Measurements from ENCODE around the gene TBC1D22B. TPM values are rescaled to one million over a fixed set of nuclear protein-coding genes. Genes with fewer than 3 reads are reported as not detected.

TBC1D22B gene
- total RNA-seq, 4 donors from 2014 or later, result 7.3 to 10.2 (median 8.6) TPM

- no peak for DNase-seq (ENCODE audit: extremely low spot score)
- Histone ChIP-seq H3K4me1 (no peaks in the 10 kb centered on the region), H3K4me3 (no peak overlapping the region), H3K27me3 (no peaks in the 10 kb centered on the region), H3K9me3 (no peaks in the 10 kb centered on the region), H3K36me3 (no peaks in the 10 kb centered on the region), H3K27ac (replicated peaks in 1 of 4) (no peak overlapping the region)
- intact Hi-C loops (cut with DNase I), result no loop called here
- 88% methylated on average over 6 of the region's 6 CpGs for WGBS
- TF ChIP-seq POLR2AphosphoS5 (IDR thresholded peaks at IDR 0.05) (no peak), POLR2A (IDR thresholded peaks at IDR 0.05; ENCODE audit: low read depth) (no peak), EP300 (IDR thresholded peaks at IDR 0.05) (no peak)
- TF ChIP-seq, protein P1, sequence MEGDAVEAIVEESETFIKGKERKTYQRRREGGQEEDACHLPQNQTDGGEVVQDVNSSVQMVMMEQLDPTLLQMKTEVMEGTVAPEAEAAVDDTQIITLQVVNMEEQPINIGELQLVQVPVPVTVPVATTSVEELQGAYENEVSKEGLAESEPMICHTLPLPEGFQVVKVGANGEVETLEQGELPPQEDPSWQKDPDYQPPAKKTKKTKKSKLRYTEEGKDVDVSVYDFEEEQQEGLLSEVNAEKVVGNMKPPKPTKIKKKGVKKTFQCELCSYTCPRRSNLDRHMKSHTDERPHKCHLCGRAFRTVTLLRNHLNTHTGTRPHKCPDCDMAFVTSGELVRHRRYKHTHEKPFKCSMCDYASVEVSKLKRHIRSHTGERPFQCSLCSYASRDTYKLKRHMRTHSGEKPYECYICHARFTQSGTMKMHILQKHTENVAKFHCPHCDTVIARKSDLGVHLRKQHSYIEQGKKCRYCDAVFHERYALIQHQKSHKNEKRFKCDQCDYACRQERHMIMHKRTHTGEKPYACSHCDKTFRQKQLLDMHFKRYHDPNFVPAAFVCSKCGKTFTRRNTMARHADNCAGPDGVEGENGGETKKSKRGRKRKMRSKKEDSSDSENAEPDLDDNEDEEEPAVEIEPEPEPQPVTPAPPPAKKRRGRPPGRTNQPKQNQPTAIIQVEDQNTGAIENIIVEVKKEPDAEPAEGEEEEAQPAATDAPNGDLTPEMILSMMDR (IDR thresholded peaks at IDR 0.05), result no peak
These were observed 27.5 kb upstream of the TBC1D22B start for GRCh38 chr6:37230104-37230503.

GRCh38 chr6:37232430-37233017, 25.0 kb upstream of the TBC1D22B start:
- 82% methylated on average over 5 of the region's 5 CpGs for WGBS
- TF ChIP-seq POLR2AphosphoS5 (IDR thresholded peaks at IDR 0.05) (no peak), EP300 (IDR thresholded peaks at IDR 0.05) (no peak), POLR2A (IDR thresholded peaks at IDR 0.05; ENCODE audit: low read depth) (no peak)
- TF ChIP-seq, protein P1 (IDR thresholded peaks at IDR 0.05), result no peak
- H3K36me3 ChIP-seq, result no peaks in the 10 kb centered on the region

DNA sequence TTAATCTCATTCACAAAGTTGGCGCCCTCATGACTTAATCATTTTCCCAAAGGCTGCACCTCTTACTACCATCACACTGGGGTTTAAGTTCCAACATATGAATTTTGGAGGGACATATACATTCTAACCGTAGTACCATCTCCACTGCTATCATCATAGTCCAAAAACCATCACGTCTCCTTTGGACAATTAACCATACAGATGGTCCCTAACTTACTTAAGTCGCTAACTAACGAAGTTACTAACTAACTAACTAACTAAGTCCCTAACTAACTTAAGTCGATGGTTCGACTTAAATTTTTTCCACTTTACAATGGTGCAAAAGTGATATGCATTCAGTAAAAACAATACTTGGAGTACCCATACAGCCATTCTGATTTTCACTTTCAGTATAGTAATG, 24.0 kb upstream of the TBC1D22B start:
- Histone ChIP-seq H3K4me1 (peaks cover 0 to 9% (median 8%) of the 10 kb centered on the region in 4 donors), H3K27ac (replicated peaks in 1 of 4) (no peak overlapping the region), H3K9me3 (no peaks in the 10 kb centered on the region), H3K27me3 (no peaks in the 10 kb centered on the region), H3K36me3 (no peaks in the 10 kb centered on the region), H3K4me3 (no peak overlapping the region)
- intact Hi-C loops (cut with DNase I), result no loop called here
- DNase-seq (ENCODE audit: extremely low spot score), result no peak
- TF ChIP-seq POLR2A (IDR thresholded peaks at IDR 0.05; ENCODE audit: low read depth), result no peak
- TF ChIP-seq POLR2AphosphoS5 (IDR thresholded peaks at IDR 0.05), result no peak
- TF ChIP-seq EP300 (IDR thresholded peaks at IDR 0.05), result no peak
- TF ChIP-seq, protein P1 (IDR thresholded peaks at IDR 0.05), result no peak
- 95% methylated on average over 7 of the region's 7 CpGs for WGBS

More at GRCh38 chr6:37232430-37233017, 25.0 kb upstream of the TBC1D22B start:
- DNase-seq (ENCODE audit: extremely low spot score), result no peak
- no peak overlapping the region for H3K27ac ChIP-seq (replicated peaks in 1 of 4)
- no peaks in the 10 kb centered on the region for H3K4me1 ChIP-seq
- intact Hi-C loops (cut with DNase I), result no loop called here
- no peaks in the 10 kb centered on the region for H3K9me3 ChIP-seq
- no peaks in the 10 kb centered on the region for H3K27me3 ChIP-seq
- no peak overlapping the region for H3K4me3 ChIP-seq

DNA sequence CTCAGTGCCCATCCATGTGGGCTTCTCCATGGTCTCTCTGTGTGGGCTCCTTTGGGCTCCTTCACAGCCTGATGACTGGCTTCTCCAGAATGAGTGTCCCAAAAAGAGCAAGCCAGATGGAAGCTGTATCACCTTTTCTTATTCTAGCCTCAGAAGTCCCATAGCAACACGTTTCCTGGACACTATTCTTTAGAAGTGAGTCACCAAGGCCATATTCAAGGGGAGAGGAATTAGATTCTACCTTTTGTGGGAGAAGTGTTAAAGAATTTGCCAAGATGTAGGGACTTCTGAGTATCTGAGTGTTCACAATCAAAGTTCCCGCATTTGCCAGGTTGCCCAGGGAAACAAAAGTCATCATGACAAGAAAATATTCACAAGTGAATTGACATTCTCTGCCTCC, 20.7 kb upstream of the TBC1D22B start:
- Histone ChIP-seq H3K36me3 (no peaks in the 10 kb centered on the region), H3K27me3 (no peaks in the 10 kb centered on the region), H3K4me1 (peaks cover 10 to 33% (median 27%) of the 10 kb centered on the region in 4 donors), H3K4me3 (no peak overlapping the region), H3K27ac (replicated peaks in 1 of 4) (no peak overlapping the region), H3K9me3 (no peaks in the 10 kb centered on the region)
- no peak for DNase-seq (ENCODE audit: extremely low spot score)
- TF ChIP-seq POLR2A (IDR thresholded peaks at IDR 0.05; ENCODE audit: low read depth) (no peak), EP300 (IDR thresholded peaks at IDR 0.05) (no peak), POLR2AphosphoS5 (IDR thresholded peaks at IDR 0.05) (no peak)
- TF ChIP-seq, protein P1 (IDR thresholded peaks at IDR 0.05), result no peak
- intact Hi-C loops (cut with DNase I), result no loop called here
- 66% methylated on average over 2 of the region's 2 CpGs for WGBS

DNA sequence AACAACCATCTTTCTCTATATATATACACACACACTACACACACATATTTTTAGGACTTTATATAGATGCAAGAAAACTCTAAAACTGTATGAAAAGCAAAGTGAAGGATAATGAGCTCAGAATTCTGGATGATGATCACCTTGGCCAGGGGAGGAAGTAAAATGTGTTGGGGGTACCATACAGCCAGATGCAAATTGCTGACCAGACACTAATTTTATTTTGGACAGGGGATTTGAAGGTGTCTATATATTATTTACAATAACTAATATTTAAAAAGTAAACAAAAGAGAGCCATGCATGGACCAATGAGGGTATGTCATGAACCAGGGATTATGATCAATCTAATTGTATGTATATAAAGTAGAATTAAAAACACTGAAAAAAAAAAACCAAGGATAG, 19.8 kb upstream of the TBC1D22B start:
- Histone ChIP-seq H3K4me3 (no peak overlapping the region), H3K27me3 (no peaks in the 10 kb centered on the region), H3K27ac (replicated peaks in 1 of 4) (no peak overlapping the region), H3K36me3 (no peaks in the 10 kb centered on the region), H3K4me1 (peaks cover 19 to 42% (median 35%) of the 10 kb centered on the region in 4 donors), H3K9me3 (no peaks in the 10 kb centered on the region)
- intact Hi-C loops (cut with DNase I), result no loop called here
- TF ChIP-seq POLR2AphosphoS5 (IDR thresholded peaks at IDR 0.05) (no peak), POLR2A (IDR thresholded peaks at IDR 0.05; ENCODE audit: low read depth) (no peak), EP300 (IDR thresholded peaks at IDR 0.05) (no peak)
- TF ChIP-seq, protein P1 (IDR thresholded peaks at IDR 0.05), result no peak
- DNase-seq (ENCODE audit: extremely low spot score), result no peak
